Astrocyte (in vitro differentiated cells and primary cell): Measurements from ENCODE around the gene PITPNM3. TPM values are rescaled to one million over a fixed set of nuclear protein-coding genes. Genes with fewer than 3 reads are reported as not detected.
A peak's percentile ranks its signal among the peaks of the same experiment; 100 is the strongest.

Source experiments
- DNase-seq: peaks from one replicate; pipeline ENCODE4 v3.0.0-alpha.2; 2010; ENCODE audit warnings: low read depth
- FAIRE-seq: peaks from 2 replicates; lab custom pipeline; 2011; peaks lifted over from hg19 to GRCh38; lab: Jason Lieb, UNC
- H2AFZ ChIP-seq: 2 replicates; pipeline ENCODE4 v1.6.0; 2012; ENCODE audit warnings: low read depth, low read length, inconsistent platforms
- H3K27ac ChIP-seq: 2 replicates; pipeline ENCODE4 v1.5.1; 2011; ENCODE audit warnings: low read depth, low read length, inconsistent platforms
- H3K27me3 ChIP-seq: 2 replicates; pipeline ENCODE4 v1.6.0; 2011; ENCODE audit warnings: low read length, inconsistent platforms; ENCODE audit not compliant: insufficient read depth
- H3K36me3 ChIP-seq: 2 replicates; pipeline ENCODE4 v1.5.1; 2011; ENCODE audit warnings: low read length, inconsistent platforms; ENCODE audit not compliant: insufficient read depth
- H3K4me1 ChIP-seq: 2 replicates; pipeline ENCODE4 v1.5.1; 2011; ENCODE audit warnings: low read length, inconsistent platforms; ENCODE audit not compliant: insufficient read depth
- H3K4me2 ChIP-seq: 2 replicates; pipeline ENCODE4 v1.6.0; 2012; ENCODE audit warnings: low read length, inconsistent platforms
- H3K4me3 ChIP-seq: 2 replicates; pipeline ENCODE4 v1.5.1; 2011; ENCODE audit warnings: low read depth, mild to moderate bottlenecking, low read length, inconsistent platforms; ENCODE audit not compliant: insufficient read depth
- H3K79me2 ChIP-seq: 2 replicates; pipeline ENCODE4 v1.6.0; 2012; ENCODE audit warnings: mild to moderate bottlenecking, low read length, inconsistent platforms; ENCODE audit not compliant: insufficient read depth
- H3K9ac ChIP-seq: 2 replicates; pipeline ENCODE4 v1.6.0; 2012; ENCODE audit warnings: mild to moderate bottlenecking, low read length, inconsistent platforms
- H3K9me3 ChIP-seq: 2 replicates; pipeline ENCODE4 v1.5.1; 2012; ENCODE audit warnings: low read depth, mild to moderate bottlenecking, low read length, inconsistent platforms; ENCODE audit not compliant: insufficient read depth
- H4K20me1 ChIP-seq: 2 replicates; pipeline ENCODE4 v1.6.0; 2012; ENCODE audit warnings: low read length, inconsistent platforms; ENCODE audit not compliant: insufficient read depth
- H3K27ac Mint-ChIP-seq: one replicate; pipeline ENCODE4 v1.8.0; 2021; ENCODE audit warnings: mild to moderate bottlenecking, mixed read lengths; ENCODE audit not compliant: unreplicated experiment
- H3K27me3 Mint-ChIP-seq: one replicate; pipeline ENCODE4 v1.8.0; 2021; ENCODE audit warnings: low read depth, mixed read lengths; ENCODE audit not compliant: unreplicated experiment
- H3K36me3 Mint-ChIP-seq: one replicate; pipeline ENCODE4 v1.8.0; 2021; ENCODE audit warnings: low read depth, mixed read lengths; ENCODE audit not compliant: unreplicated experiment
- H3K4me1 Mint-ChIP-seq: one replicate; pipeline ENCODE4 v1.8.0; 2021; ENCODE audit warnings: low read depth, mixed read lengths; ENCODE audit not compliant: unreplicated experiment
- H3K4me3 Mint-ChIP-seq: one replicate; pipeline ENCODE4 v1.8.0; 2021; ENCODE audit warnings: mild to moderate bottlenecking, moderate library complexity, mixed read lengths; ENCODE audit not compliant: unreplicated experiment
- H3K9me3 Mint-ChIP-seq: one replicate; pipeline ENCODE4 v1.8.0; 2021; ENCODE audit warnings: mild to moderate bottlenecking, mixed read lengths; ENCODE audit not compliant: unreplicated experiment
- EZH2 ChIP-seq: IDR thresholded peaks from 2 replicates; pipeline ENCODE4 v1.6.1; 2012; ENCODE audit warnings: mild to moderate bottlenecking, low read length, inconsistent platforms; ENCODE audit not compliant: insufficient read depth
- total RNA-seq: library from RNA; stranded (reverse); gene quantifications from 2 replicates; pipeline ENCODE4 v1.2.1, GENCODE V29; 2021
- TF ChIP-seq, protein P1 (sequence below): IDR thresholded peaks from 2 replicates; pipeline ENCODE4 v1.5.1; 2011; ENCODE audit warnings: low read depth, mild to moderate bottlenecking, inconsistent platforms, low read length, moderate library complexity; ENCODE audit not compliant: insufficient read depth

PITPNM3 gene
- total RNA-seq, 1 donor from 2014 or later, result 1.3 TPM

DNA sequence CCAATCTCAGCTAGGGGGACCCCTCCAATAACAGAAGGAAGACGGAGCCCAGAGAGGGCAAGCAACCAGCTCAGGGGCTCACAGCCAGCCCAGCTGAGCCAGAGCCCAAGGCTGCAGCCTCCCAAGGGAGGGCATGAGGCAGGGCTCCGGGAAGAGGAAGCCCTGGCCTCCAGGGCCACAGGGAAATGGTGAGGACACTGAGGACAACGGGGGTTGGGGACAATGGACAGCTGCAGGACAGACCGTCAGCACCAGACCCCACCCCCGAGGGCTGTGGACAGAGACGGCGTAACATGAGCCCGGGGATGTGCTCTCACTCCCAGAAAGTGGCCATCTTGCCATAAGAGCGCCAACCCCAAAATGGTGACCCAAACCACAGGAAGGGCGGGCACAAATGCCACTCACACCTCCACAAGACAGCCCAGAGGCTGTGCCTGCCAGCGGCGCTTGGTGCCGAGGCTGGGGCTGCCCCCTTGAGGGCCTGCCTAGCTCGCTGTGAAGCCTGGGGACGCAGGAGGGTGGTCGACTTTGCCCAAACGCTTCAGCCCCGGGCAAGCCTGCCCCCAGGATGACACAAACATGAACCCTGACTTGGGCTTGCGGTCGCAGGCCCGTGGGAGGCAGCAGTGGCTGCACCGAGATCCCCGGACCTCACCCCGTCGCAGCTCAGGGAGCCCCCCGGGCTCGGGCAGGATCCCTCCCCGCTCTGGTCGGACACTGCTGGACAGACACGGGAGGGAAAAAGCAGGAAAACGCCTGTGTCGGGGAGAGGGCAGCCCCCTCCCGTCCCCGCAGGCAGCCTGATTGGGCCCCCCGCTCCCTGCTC is 101.6 kb downstream of the PITPNM3 start:
- Histone ChIP-seq H3K27ac (no peak overlapping the region), H3K4me3 (no peak overlapping the region), H3K27me3 (peaks cover 7% of the 10 kb centered on the region), H3K36me3 (no peaks in the 10 kb centered on the region), H3K4me1 (peaks cover 10% of the 10 kb centered on the region), H3K9ac (no peak overlapping the region), H3K4me2 (peak overlapping the region; percentile 76), H3K9me3 (no peaks in the 10 kb centered on the region), H3K79me2 (no peaks in the 10 kb centered on the region), H4K20me1 (no peaks in the 10 kb centered on the region), H2AFZ (peak overlapping the region; percentile 18)
- DNase-seq (no peak), FAIRE-seq (no peak)
- Mint-ChIP-seq H3K9me3 (no peaks in the 10 kb centered on the region), H3K36me3 (no peaks in the 10 kb centered on the region), H3K4me1 (peaks cover 8% of the 10 kb centered on the region), H3K27me3 (peaks cover 48% of the 10 kb centered on the region), H3K27ac (no peak overlapping the region), H3K4me3 (no peak overlapping the region)
- peak; percentile 66 for TF ChIP-seq EZH2
- TF ChIP-seq, protein P1, sequence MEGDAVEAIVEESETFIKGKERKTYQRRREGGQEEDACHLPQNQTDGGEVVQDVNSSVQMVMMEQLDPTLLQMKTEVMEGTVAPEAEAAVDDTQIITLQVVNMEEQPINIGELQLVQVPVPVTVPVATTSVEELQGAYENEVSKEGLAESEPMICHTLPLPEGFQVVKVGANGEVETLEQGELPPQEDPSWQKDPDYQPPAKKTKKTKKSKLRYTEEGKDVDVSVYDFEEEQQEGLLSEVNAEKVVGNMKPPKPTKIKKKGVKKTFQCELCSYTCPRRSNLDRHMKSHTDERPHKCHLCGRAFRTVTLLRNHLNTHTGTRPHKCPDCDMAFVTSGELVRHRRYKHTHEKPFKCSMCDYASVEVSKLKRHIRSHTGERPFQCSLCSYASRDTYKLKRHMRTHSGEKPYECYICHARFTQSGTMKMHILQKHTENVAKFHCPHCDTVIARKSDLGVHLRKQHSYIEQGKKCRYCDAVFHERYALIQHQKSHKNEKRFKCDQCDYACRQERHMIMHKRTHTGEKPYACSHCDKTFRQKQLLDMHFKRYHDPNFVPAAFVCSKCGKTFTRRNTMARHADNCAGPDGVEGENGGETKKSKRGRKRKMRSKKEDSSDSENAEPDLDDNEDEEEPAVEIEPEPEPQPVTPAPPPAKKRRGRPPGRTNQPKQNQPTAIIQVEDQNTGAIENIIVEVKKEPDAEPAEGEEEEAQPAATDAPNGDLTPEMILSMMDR, result no peak

DNA sequence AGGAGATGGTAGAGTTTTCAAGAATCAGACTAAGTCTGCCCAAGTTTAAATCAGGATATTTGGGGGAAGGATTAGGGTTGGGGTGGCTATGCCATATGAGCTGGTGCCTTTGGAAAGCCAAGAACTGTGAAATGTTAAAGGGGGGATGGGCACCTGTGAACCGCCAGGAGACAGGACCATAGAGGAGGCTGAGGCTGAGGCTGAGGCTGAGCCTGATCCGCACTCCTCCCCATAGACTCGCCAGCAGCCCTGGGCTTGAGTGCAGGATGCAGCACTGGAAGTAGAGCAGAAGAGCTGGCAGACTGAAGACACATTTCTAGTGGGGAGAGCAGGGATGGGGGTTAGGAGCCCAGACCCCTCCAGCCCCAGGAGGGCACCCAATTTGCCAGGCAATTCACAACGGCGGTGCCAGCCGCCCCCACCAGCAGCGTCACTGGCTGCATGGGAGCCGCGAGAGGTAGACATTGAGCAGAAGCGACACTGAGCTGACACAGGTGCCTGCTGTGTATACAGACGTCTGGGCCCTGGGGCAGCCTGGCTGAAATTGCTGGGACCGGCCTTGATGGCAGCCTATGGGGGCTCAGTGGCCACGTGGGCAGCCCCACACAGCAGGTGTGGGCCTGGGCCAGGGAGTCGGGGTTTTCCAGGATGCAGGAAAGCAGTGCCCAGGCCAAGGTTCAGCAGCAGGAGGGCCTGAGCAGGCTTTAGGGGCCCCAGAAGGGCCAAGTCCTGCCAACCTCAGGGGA is 102.9 kb downstream of the PITPNM3 start:
- Histone ChIP-seq H2AFZ (no peak overlapping the region), H3K4me3 (no peak overlapping the region), H3K9me3 (no peaks in the 10 kb centered on the region), H3K27me3 (peaks cover 5% of the 10 kb centered on the region), H3K4me2 (no peak overlapping the region), H4K20me1 (no peaks in the 10 kb centered on the region), H3K79me2 (no peaks in the 10 kb centered on the region), H3K9ac (no peak overlapping the region), H3K27ac (no peak overlapping the region), H3K36me3 (peaks cover 4% of the 10 kb centered on the region), H3K4me1 (peaks cover 10% of the 10 kb centered on the region)
- DNase-seq (no peak), FAIRE-seq (no peak)
- Mint-ChIP-seq H3K36me3 (no peaks in the 10 kb centered on the region), H3K27me3 (peaks cover 54% of the 10 kb centered on the region), H3K4me1 (peaks cover 8% of the 10 kb centered on the region), H3K4me3 (no peak overlapping the region), H3K27ac (no peak overlapping the region), H3K9me3 (no peaks in the 10 kb centered on the region)
- TF ChIP-seq, protein P1, result no peak
- TF ChIP-seq EZH2, result no peak
